B cell (primary cell): ENCODE results near the gene GGN. TPM values are rescaled to one million over a fixed set of nuclear protein-coding genes. Genes with fewer than 3 reads are reported as not detected.
"Not testable (repeated sequence)": the region's sequence is repeated elsewhere in the genome, so short reads cannot be mapped to it uniquely, and the experiment has no call there.

Source experiments
- ATAC-seq: fragments of 200-7000 bp; cut with Tn5 transposase; one replicate; pipeline ENCODE4 v1.10.0; 2021; ENCODE audit warnings: low read depth, mild to moderate bottlenecking, moderate number of reproducible peaks, moderate library complexity
- CTCF ChIA-PET: fragments of 350-600 bp; sonication (Branson Sonifier 250); formaldehyde crosslinking; loops from one replicate; lab custom pipeline; 2021; ENCODE audit warnings: antibody characterized with exemption, inconsistent platforms; lab: Charles Lee
- POLR2A ChIA-PET: fragments of 350-600 bp; sonication (Branson Sonifier 250); formaldehyde crosslinking; loops from one replicate; lab custom pipeline; 2021; ENCODE audit warnings: antibody characterized with exemption; lab: Charles Lee
- DNase-seq: peaks from one replicate; pipeline ENCODE4 v3.0.0; 2013
- H2AFZ ChIP-seq: 2 replicates; pipeline ENCODE4 v1.6.1; 2012; ENCODE audit warnings: mild to moderate bottlenecking, low read depth, low read length; ENCODE audit not compliant: insufficient read depth, poor library complexity, severe bottlenecking
- H3K27ac ChIP-seq, 2 donors: 1 replicate in 1 of 2; 2 replicates in 1 of 2; pipeline ENCODE4 v1.5.1; 2012 to 2013; ENCODE audit warnings: low read length in 2 of 2, mild to moderate bottlenecking in 2 of 2, moderate library complexity in 1 of 2
- H3K27me3 ChIP-seq, 4 experiments: fragments of 200-600 bp in 1 of 4; sonication (generic) in 1 of 4; replicated peaks in 1 of 4; 1 replicate in 2 of 4; 2 replicates in 2 of 4; pipeline versions ENCODE4 v1.6.1 to v1.7.0; 2013 to 2016; ENCODE audit warnings: low read length in 3 of 4, mild to moderate bottlenecking in 2 of 4, mixed read lengths in 1 of 4, moderate library complexity in 1 of 4; ENCODE audit not compliant: insufficient read depth in 4 of 4, control insufficient read depth in 3 of 4; ENCODE audit errors: control extremely low read depth in 1 of 4
- H3K36me3 ChIP-seq, 2 experiments: replicated peaks in 1 of 2; 1 replicate in 1 of 2; 2 replicates in 1 of 2; pipeline versions ENCODE4 v1.6.1 to v1.7.1; 2013; ENCODE audit warnings: low read length in 1 of 2; ENCODE audit not compliant: insufficient read depth in 2 of 2, control insufficient read depth in 1 of 2; ENCODE audit errors: control extremely low read depth in 1 of 2, extremely low read depth in 1 of 2
- H3K4me1 ChIP-seq, 2 donors: fragments of 200-600 bp in 1 of 2; sonication (generic) in 1 of 2; 1 replicate in 1 of 2; 2 replicates in 1 of 2; pipeline versions ENCODE4 v1.5.1 to v1.6.1; 2013 to 2017; ENCODE audit warnings: low read length in 2 of 2; ENCODE audit not compliant: control insufficient read depth in 2 of 2, insufficient read depth in 2 of 2
- H3K4me2 ChIP-seq: replicated peaks from 2 replicates; pipeline ENCODE3; 2012; ENCODE audit warnings: mild to moderate bottlenecking, low read depth, low read length; ENCODE audit not compliant: poor library complexity, severe bottlenecking
- H3K4me3 ChIP-seq, 5 experiments: fragments of 200-600 bp in 1 of 5; sonication (generic) in 1 of 5; 1 replicate in 3 of 5; 2 replicates in 2 of 5; pipeline versions ENCODE4 v1.5.1 to v1.7.0; 2011 to 2016; ENCODE audit warnings: low read length in 4 of 5, mild to moderate bottlenecking in 4 of 5, low read depth in 2 of 5, control low read depth in 1 of 5, moderate library complexity in 1 of 5; ENCODE audit not compliant: insufficient read depth in 1 of 5; ENCODE audit errors: control extremely low read depth in 1 of 5, extremely low read depth in 1 of 5
- H3K79me2 ChIP-seq: fragments of 200-600 bp; sonication (generic); one replicate; pipeline ENCODE4 v1.6.0; 2016; ENCODE audit warnings: low read length; ENCODE audit not compliant: control insufficient read depth, insufficient read depth
- H3K9ac ChIP-seq: fragments of 200-600 bp; sonication (generic); 2 replicates; pipeline ENCODE4 v1.6.1; 2017; ENCODE audit warnings: mild to moderate bottlenecking, low read length, moderate library complexity
- H3K9me3 ChIP-seq, 3 donors: one replicate each; pipeline versions ENCODE4 v1.6.1 to v1.7.1; 2013; ENCODE audit warnings: low read length in 2 of 3; ENCODE audit not compliant: control insufficient read depth in 2 of 3, insufficient read depth in 1 of 3; ENCODE audit errors: control extremely low read depth in 1 of 3
- H4K20me1 ChIP-seq: 2 replicates; pipeline ENCODE4 v1.6.0; 2012; ENCODE audit warnings: mild to moderate bottlenecking, low read length; ENCODE audit not compliant: insufficient read depth, control insufficient read depth, poor library complexity, severe bottlenecking
- H3K27ac Mint-ChIP-seq: one replicate; pipeline ENCODE4 v1.8.0; 2021; ENCODE audit warnings: mixed read lengths
- H3K27me3 Mint-ChIP-seq: one replicate; pipeline ENCODE4 v1.8.0; 2021; ENCODE audit warnings: mixed read lengths
- H3K4me1 Mint-ChIP-seq: one replicate; pipeline ENCODE4 v1.8.0; 2021; ENCODE audit warnings: mixed read lengths
- H3K4me3 Mint-ChIP-seq: one replicate; pipeline ENCODE4 v1.8.0; 2021; ENCODE audit warnings: mixed read lengths
- H3K9me3 Mint-ChIP-seq: one replicate; pipeline ENCODE4 v1.8.0; 2022; ENCODE audit warnings: mixed read lengths; ENCODE audit not compliant: insufficient read depth
- EZH2 ChIP-seq: IDR thresholded peaks from 2 replicates; pipeline ENCODE4 v1.6.1; 2012; ENCODE audit warnings: borderline replicate concordance, low read depth, mild to moderate bottlenecking, moderate library complexity, low read length; ENCODE audit not compliant: insufficient read depth, poor library complexity, severe bottlenecking
- WGBS: methylation state at CpG from one replicate; pipeline ENCODE4 v1.1.5; 2013; ENCODE audit warnings: missing lambda C conversion rate; ENCODE audit not compliant: insufficient coverage; 5-methylcytosine and 5-hydroxymethylcytosine counted together
- intact Hi-C: fragments of 100-400 bp; cut with micrococcal nuclease; formaldehyde crosslinking; loops from one replicate; pipeline ENCODE4 v1.10.0; 2022
- polyA plus RNA-seq: library from polyadenylated mRNA; depleted of rRNA; stranded (reverse); fragments of >200 nt; gene quantifications from 2 replicates; pipeline ENCODE4 v1.2.3, GENCODE V29; 2012
- total RNA-seq, 2 donors: library from RNA; stranded (reverse); fragments of 120-200 nt in 1 of 2; gene quantifications; 1 replicate in 1 of 2; 2 replicates in 1 of 2; pipeline versions ENCODE4 v1.2.3 to v1.2.4, GENCODE V29; 2013 to 2022
- TF ChIP-seq, protein P1 (sequence below): fragments of 200-600 bp; IDR thresholded peaks from one replicate; pipeline ENCODE4 v1.8.0; 2022; ENCODE audit warnings: antibody characterized with exemption, mild to moderate bottlenecking

GGN gene
- total and polyA plus RNA-seq, 2 donors (not counting 1 experiment from before 2014, with no cell fraction given), result 0.34 TPM; not detected in 1

GRCh38 chr19:38367041-38367440 lies 20.8 kb downstream of the GGN start:
- WGBS, result 95% methylated on average over 12 of the region's 12 CpGs
- TF ChIP-seq EZH2, result no peak
- TF ChIP-seq, protein P1, sequence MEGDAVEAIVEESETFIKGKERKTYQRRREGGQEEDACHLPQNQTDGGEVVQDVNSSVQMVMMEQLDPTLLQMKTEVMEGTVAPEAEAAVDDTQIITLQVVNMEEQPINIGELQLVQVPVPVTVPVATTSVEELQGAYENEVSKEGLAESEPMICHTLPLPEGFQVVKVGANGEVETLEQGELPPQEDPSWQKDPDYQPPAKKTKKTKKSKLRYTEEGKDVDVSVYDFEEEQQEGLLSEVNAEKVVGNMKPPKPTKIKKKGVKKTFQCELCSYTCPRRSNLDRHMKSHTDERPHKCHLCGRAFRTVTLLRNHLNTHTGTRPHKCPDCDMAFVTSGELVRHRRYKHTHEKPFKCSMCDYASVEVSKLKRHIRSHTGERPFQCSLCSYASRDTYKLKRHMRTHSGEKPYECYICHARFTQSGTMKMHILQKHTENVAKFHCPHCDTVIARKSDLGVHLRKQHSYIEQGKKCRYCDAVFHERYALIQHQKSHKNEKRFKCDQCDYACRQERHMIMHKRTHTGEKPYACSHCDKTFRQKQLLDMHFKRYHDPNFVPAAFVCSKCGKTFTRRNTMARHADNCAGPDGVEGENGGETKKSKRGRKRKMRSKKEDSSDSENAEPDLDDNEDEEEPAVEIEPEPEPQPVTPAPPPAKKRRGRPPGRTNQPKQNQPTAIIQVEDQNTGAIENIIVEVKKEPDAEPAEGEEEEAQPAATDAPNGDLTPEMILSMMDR, result no peak

GRCh38 chr19:38362946-38363688 lies 24.7 kb downstream of the GGN start:
- not testable (repeated sequence) for H3K79me2 ChIP-seq, H3K27ac Mint-ChIP-seq, H3K36me3 ChIP-seq, ATAC-seq, H4K20me1 ChIP-seq, H3K27ac ChIP-seq, DNase-seq, H3K9me3 ChIP-seq, H2AFZ ChIP-seq, H3K9me3 Mint-ChIP-seq, H3K27me3 Mint-ChIP-seq
- Mint-ChIP-seq H3K4me1 (peaks cover 17% of the 10 kb centered on the region), H3K4me3 (peak overlapping the region; percentile 45)
- H3K4me2 ChIP-seq, result peak overlapping the region; percentile 99
- ChIA-PET CTCF (interaction anchor here (1.4 kb wide), 1 partner anchor 11 kb away, joined by 5 read pairs; the partner anchor contains the start of gene PSMD8), POLR2A (interaction anchor here (1.4 to 1.6 kb wide), 2 partner anchors 11 to 47 kb away, joined by 6 to 8 read pairs; partner anchors contain the start of gene PSMD8)
- H3K9ac ChIP-seq, result peak overlapping the region; percentile 73
- WGBS, result 50% methylated on average over 1 of the region's 16 CpGs
- H3K4me3 ChIP-seq, result peak overlapping the region in 4 of 5 experiments; percentile 53 to 76 (median 65)
- H3K27me3 ChIP-seq, result peaks cover 0 to 37% (median 2%) of the 10 kb centered on the region in 4 experiments
- peaks cover 9 to 20% of the 10 kb centered on the region in 2 donors for H3K4me1 ChIP-seq
- intact Hi-C loops, result loop anchor here (1.0 kb wide), 1 partner anchor 27 kb away; no protein-coding TSS in a partner anchor

More at GRCh38 chr19:38367041-38367440, 20.8 kb downstream of the GGN start:
- no peaks in the 10 kb centered on the region for H4K20me1 ChIP-seq
- H3K36me3 ChIP-seq, result no peaks in the 10 kb centered on the region
- H3K27ac ChIP-seq, result no peak overlapping the region
- no peaks in the 10 kb centered on the region for H3K79me2 ChIP-seq
- H3K9ac ChIP-seq, result no peak overlapping the region
- POLR2A ChIA-PET, result no interaction called here
- peaks cover 5% of the 10 kb centered on the region for H3K4me1 Mint-ChIP-seq
- no peak overlapping the region for H3K4me2 ChIP-seq
- no peaks in the 10 kb centered on the region for H3K9me3 Mint-ChIP-seq
- no peak overlapping the region for H3K4me3 ChIP-seq
- peaks cover 0 to 25% (median 0%) of the 10 kb centered on the region in 4 experiments for H3K27me3 ChIP-seq
- H3K4me3 Mint-ChIP-seq, result no peak overlapping the region
- peaks cover 0 to 2% (median 0%) of the 10 kb centered on the region in 3 donors for H3K9me3 ChIP-seq
- intact Hi-C loops, result no loop called here
- no peak for DNase-seq
- ATAC-seq, result no peak
- CTCF ChIA-PET, result no interaction called here
- H3K27me3 Mint-ChIP-seq, result peaks cover 13% of the 10 kb centered on the region
- peaks cover 9 to 13% of the 10 kb centered on the region in 2 donors for H3K4me1 ChIP-seq
- no peak overlapping the region for H2AFZ ChIP-seq
- H3K27ac Mint-ChIP-seq, result no peak overlapping the region
